ENCODE measurements around the gene DDI2. TPM values are rescaled to one million over a fixed set of nuclear protein-coding genes. Genes with fewer than 3 reads are reported as not detected.
"Not testable (repeated sequence)": the region's sequence is repeated elsewhere in the genome, so short reads cannot be mapped to it uniquely, and the experiment has no call there.

DDI2 gene
- total RNA-seq, 1 experiment from 2014 or later: 10.8 TPM

GRCh38 chr1:15636436-15636835, 19.2 kb downstream of the DDI2 start:
- DNase-seq (ENCODE audit: low read depth): no peak

DNA sequence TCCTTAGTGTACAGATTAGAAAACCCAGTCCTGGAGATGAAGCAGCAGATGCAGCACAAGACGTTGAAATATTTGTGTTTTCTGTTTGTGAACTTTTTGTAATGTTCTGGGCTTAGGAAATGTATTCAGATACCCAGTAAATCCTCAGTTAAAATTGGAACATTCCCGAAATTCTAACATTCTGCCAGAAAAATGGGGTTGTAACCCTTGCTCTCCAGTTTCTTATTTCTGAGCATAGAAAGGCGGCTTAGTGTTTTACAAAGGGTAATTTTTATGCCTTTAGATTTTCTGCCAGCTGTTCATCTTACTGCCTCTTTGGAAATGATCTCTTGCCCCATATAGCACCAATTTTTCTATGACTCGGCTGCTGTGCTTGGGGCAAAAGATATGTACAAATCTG, 20.6 kb downstream of the DDI2 start:
- no peak for DNase-seq (ENCODE audit: low read depth)

GRCh38 chr1:15639262-15639661, 22.0 kb downstream of the DDI2 start:
- no peak for DNase-seq (ENCODE audit: low read depth)

- DNase-seq (ENCODE audit: low read depth): no peak
Measured at GRCh38 chr1:15639931-15640330, 22.7 kb downstream of the DDI2 start.

- no peak for DNase-seq (ENCODE audit: low read depth)
Measured at GRCh38 chr1:15640667-15641066, 23.4 kb downstream of the DDI2 start.

GRCh38 chr1:15649937-15650336, 32.7 kb downstream of the DDI2 start:
- no peak for DNase-seq (ENCODE audit: low read depth)

- DNase-seq (ENCODE audit: low read depth): peak; percentile 22
Measured at GRCh38 chr1:15650433-15650832, 33.2 kb downstream of the DDI2 start.

GRCh38 chr1:15652130-15652529, 34.9 kb downstream of the DDI2 start:
- not testable (repeated sequence) for DNase-seq (ENCODE audit: low read depth)

DNA sequence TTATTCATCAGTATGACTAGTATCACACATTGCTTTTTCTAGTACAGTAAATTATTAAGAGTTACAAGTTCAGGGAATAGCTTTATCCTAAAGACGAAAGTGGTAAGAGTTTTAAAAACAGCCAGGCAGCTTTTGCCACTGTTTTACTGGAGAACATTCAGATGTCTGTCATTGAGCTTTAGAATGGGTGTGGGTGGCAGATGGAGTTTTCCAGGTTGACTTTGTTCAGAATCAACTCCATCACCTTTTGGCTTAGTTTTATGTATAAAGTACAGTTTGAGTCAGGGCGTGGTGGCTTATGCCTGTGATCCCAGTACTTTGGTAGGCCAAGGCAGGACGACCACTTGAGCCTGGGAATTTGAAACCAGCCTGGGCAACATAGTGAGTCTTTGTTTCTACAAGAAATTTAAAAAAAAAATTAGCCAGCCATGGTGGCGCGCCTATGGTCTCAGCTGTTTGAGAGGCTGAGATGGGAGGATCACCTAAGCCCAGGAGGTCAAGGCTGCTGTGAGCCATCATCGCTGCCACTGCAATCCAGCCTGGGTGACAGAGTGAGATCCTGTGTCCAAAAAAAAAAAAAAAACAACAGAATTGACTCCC, 36.9 kb downstream of the DDI2 start:
- no peak for DNase-seq (ENCODE audit: low read depth)

DNA sequence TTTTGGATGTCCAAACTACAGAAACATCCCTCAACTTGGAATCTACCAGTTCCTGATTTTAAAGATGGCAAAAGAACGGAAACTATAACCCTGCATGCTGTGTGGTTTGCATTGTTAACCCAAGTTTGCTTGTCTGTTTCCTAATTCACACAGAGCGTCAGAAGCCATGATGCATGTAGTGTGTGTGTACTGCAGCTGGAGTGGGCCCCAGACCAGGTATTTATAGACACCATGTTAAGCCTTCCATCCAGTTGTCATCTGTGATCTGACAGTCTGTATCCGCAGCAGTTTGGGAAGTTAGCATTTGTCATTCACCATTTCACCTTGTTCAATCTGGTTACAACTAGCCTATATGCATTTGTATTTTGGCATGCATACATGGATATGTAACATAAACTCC, 39.2 kb downstream of the DDI2 start:
- no peak for DNase-seq (ENCODE audit: low read depth)

- DNase-seq (ENCODE audit: low read depth): no peak
Measured at GRCh38 chr1:15657021-15657420, 39.8 kb downstream of the DDI2 start.

- DNase-seq (ENCODE audit: low read depth): no peak
Measured at GRCh38 chr1:15660151-15660550, 42.9 kb downstream of the DDI2 start.

DNA sequence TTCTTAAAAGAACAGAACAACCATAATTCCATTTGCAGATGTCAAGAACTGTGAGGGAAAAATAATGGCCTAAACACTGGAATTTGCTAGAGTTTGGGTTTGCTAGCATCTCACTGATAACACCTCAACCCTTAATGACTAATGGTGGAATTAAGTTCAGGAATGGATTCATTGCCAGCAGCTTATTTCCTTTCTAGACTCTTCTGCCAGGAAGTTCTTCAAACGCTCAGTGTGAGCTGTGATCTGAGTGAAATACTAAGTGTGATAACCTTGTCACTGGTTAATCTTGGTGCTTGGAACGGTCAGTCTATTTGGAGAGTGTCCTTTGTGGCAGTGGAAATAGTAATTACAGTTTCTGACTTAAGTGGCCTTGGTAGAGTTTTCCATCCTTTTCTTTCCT, 45.2 kb downstream of the DDI2 start:
- no peak for DNase-seq (ENCODE audit: low read depth)

DNA sequence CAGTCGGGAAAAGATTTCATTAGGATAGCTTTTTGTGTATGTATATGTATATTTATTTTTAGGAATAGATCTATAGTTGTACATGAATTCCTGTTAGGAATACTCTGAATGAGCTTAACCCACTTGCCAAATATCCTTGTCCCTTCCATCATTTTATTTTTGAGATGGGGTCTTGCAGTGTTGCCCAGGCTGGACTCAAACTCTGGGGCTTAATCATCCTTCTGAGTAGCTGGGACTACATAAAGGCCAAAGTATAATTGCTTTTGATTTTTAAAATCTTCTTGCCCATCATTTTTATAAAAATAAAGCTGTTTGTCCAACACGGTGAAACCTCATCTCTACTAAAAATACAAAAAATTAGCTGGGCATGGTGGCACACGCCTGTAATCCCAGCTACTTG, 46.7 kb downstream of the DDI2 start:
- DNase-seq (ENCODE audit: low read depth): no peak

DNA sequence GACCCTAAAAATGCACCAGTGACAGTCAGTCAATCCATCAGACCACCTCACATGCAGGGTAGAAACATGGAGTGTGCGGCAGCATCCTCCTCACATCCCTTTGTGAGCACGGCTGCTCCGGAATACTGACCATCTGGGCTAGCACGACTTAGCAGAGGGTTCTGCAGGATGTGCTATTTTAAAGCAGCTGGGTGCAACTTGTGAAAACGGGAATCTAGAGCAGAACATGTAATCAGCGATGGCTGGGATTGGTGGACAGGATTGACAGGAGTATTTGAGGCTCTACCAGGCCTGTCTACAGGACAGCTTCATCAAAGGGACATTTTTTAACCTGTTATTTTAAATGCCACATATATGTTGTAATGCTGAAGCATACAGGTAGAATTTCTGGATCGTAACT, 50.1 kb downstream of the DDI2 start:
- DNase-seq (ENCODE audit: low read depth): no peak

- no peak for DNase-seq (ENCODE audit: low read depth)
Measured at GRCh38 chr1:15668089-15668754, 51.0 kb downstream of the DDI2 start.

DNA sequence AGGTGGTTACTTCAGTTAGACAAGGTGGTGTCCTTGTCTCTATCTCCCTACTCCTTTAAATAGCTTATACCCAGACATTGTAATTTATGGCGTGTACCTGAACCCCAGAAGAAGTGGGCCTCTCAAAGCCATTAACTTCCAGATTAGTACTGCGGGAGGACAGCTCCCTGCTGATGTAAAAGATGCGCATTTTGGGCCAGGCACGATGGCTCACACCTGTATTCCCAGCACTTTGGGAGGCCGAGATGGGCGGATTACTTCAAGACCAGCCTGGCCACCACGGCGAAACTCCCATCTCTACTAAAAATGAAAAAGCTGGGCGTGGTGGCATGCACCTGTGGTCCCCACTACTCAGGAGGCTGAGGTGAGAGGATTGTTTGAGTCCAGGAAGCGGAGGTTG, 51.8 kb downstream of the DDI2 start:
- no peak for DNase-seq (ENCODE audit: low read depth)

GRCh38 chr1:15669864-15670263, 52.6 kb downstream of the DDI2 start:
- no peak for DNase-seq (ENCODE audit: low read depth)

GRCh38 chr1:15671430-15671829, 54.2 kb downstream of the DDI2 start:
- no peak for DNase-seq (ENCODE audit: low read depth)

DNA sequence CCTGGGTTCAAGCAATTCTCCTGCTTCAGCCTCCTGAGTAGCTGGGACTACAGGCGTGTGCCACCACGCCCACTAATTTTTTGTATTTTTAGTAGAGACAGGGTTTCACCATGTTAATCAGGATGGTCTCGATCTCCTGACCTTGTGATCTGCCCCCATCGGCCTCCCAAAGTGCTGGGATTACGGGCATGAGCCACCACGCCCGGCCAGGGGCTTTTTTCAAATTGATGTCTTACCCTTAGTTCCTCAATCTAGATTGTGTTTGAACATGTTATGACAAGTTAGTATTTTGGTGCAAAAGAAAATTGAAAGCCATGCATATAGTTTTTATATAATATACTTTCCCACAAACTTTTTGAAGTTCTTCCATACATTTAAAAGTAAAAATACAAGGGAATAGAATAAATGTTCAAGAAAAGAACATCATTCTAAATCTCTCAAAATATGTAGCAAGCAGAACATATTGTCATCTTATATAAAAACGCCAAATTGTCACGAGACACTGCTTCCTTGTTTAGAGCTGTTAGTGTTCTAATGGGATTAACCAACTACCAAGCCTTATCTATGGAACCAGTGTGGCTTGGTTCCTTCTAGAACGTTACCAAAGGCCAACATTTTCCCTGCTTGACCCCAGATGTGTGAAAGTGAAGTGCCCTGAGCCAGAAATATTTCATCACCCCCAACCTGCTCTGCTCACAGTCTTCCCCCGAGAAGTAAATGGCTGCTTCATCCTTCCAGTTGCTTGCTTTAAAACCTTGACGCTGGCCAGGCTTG, 57.3 kb downstream of the DDI2 start:
- no peak for DNase-seq (ENCODE audit: low read depth)

- DNase-seq (ENCODE audit: low read depth): no peak
Measured at GRCh38 chr1:15676010-15676409, 58.8 kb downstream of the DDI2 start.

DNA sequence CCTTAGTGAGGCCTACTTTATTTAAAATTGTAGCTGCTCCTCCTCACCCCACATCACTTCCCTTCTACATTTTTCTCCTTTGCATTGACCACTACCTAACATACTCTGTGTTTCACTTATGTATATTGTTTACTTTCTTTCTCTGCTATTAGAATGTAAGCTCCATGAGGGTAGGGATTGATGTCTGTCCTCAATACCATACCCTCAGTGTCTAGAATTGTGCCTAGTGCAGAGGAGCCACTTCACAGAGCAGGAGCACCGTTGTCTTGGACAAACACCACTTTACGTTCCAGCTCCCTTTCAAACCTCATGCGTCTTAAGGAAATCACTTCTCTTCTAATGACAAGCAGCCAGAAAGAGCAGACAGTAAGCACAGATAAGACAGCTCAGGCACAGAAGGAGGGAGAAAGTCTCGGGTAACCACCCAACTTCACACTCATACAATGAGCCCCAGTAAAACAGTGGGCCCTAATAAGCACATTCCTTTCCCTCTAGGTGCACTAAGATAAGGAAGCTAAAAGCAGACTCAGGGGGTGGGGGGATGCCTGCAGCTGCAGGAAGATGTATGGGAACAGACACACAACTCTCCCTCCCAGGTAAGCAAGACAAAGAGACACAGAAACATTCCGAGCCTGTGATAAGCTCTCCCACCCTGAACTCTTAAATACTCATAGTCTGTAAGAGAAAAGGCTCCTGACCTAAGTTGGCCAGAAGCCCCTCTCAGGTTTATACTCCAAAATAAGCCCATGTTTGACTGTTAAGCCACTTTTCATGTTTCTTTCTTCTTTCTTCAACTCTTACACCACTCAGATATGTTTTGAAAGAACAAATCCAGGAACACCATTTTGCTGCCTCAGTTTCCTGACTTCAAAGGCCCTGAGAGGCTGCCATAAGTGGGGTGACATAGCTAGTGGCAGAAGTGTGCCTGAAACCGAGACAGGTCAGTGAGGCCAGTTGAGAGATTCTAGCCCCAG, 59.7 kb downstream of the DDI2 start:
- DNase-seq (ENCODE audit: low read depth): no peak
